Measurements from ENCODE around the gene KIAA0753. TPM values are rescaled to one million over a fixed set of nuclear protein-coding genes. Genes with fewer than 3 reads are reported as not detected.

KIAA0753 gene
- total RNA-seq, 4 donors from 2014 or later: 33.9 to 58.8 (median 40.2) TPM

DNA sequence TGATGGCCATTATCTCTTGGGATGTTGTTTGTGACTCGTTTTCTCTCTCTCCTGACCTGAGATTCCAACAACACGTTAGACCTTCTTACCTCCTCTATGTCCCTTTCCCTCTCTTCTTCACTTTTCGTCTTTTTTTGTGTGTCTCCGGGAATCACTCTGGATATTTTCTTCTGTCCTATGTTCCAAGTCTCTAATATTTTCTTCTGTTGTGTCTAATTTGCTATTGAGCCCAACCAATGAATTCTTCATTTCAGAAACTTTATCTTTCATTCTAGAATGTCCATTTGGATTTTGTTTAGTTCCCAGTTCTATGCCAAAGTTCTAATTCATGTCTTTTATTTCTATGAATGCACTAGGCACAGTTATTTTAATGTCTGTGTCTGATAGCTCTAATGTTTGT lies 57.1 kb downstream of the KIAA0753 start:
- WGBS, 2 donors (ENCODE audit: low coverage in 1 of 2): 97 to 100% methylated on average over 4 of the region's 4 CpGs
- H3K27me3 ChIP-seq: no peaks in the 10 kb centered on the region
- H3K36me3 ChIP-seq: peaks cover 5 to 82% of the 10 kb centered on the region in 2 donors
- H3K9me3 ChIP-seq: peaks cover 0 to 5% (median 0%) of the 10 kb centered on the region in 3 donors
- TF ChIP-seq POLR2A (IDR thresholded peaks at IDR 0.05): no peak
- TF ChIP-seq, protein P1, sequence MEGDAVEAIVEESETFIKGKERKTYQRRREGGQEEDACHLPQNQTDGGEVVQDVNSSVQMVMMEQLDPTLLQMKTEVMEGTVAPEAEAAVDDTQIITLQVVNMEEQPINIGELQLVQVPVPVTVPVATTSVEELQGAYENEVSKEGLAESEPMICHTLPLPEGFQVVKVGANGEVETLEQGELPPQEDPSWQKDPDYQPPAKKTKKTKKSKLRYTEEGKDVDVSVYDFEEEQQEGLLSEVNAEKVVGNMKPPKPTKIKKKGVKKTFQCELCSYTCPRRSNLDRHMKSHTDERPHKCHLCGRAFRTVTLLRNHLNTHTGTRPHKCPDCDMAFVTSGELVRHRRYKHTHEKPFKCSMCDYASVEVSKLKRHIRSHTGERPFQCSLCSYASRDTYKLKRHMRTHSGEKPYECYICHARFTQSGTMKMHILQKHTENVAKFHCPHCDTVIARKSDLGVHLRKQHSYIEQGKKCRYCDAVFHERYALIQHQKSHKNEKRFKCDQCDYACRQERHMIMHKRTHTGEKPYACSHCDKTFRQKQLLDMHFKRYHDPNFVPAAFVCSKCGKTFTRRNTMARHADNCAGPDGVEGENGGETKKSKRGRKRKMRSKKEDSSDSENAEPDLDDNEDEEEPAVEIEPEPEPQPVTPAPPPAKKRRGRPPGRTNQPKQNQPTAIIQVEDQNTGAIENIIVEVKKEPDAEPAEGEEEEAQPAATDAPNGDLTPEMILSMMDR (IDR thresholded peaks at IDR 0.05): no peak
- TF ChIP-seq POLR2AphosphoS5 (IDR thresholded peaks at IDR 0.05): no peak
- TF ChIP-seq EP300 (IDR thresholded peaks at IDR 0.05): no peak
- no peaks in the 10 kb centered on the region for H3K4me1 ChIP-seq
- no peak overlapping the region for H3K27ac ChIP-seq
- no peak for ATAC-seq
- H3K4me3 ChIP-seq: no peak overlapping the region

DNA sequence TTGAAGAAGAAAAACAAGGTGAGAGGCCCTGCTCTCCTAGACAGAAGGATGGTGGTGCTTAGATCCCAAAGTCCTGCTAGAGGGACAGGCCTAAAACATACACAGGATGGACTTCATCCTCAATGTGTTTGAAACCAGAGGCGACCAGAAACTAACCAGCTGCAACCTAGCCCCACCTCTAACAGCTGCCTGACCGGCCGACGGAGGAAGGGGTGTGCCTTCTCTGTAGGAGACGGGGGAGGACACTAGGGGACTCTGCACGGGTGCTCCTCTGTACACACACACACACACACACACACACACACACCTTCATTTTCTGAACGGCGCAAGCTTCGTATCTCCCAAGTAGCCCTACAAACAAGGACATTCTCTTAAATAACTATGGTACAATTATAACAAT lies 59.9 kb downstream of the KIAA0753 start:
- no peak for TF ChIP-seq EP300 (IDR thresholded peaks at IDR 0.05)
- TF ChIP-seq POLR2A (IDR thresholded peaks at IDR 0.05): no peak
- TF ChIP-seq, protein P1 (IDR thresholded peaks at IDR 0.05): no peak
- no peak for TF ChIP-seq POLR2AphosphoS5 (IDR thresholded peaks at IDR 0.05)
- Histone ChIP-seq H3K27me3 (no peaks in the 10 kb centered on the region), H3K4me1 (peaks cover 0 to 2% (median 0%) of the 10 kb centered on the region in 3 donors), H3K27ac (no peak overlapping the region), H3K36me3 (peaks cover 5 to 79% of the 10 kb centered on the region in 2 donors), H3K4me3 (no peak overlapping the region), H3K9me3 (no peaks in the 10 kb centered on the region)
- ATAC-seq: no peak
- 57 to 78% methylated on average over 7 to 8 of the region's 9 CpGs for WGBS, 2 donors (ENCODE audit: low coverage in 1 of 2)

- Histone ChIP-seq H3K27me3 (no peaks in the 10 kb centered on the region), H3K27ac (no peak overlapping the region), H3K4me1 (peaks cover 0 to 14% (median 5%) of the 10 kb centered on the region in 3 donors), H3K4me3 (no peak overlapping the region), H3K36me3 (peaks cover 5 to 57% of the 10 kb centered on the region in 2 donors), H3K9me3 (no peaks in the 10 kb centered on the region)
- WGBS, 2 donors (ENCODE audit: low coverage in 1 of 2): 72 to 76% methylated on average over 5 to 6 of the region's 6 CpGs
- ATAC-seq: no peak
- TF ChIP-seq, protein P1 (IDR thresholded peaks at IDR 0.05): no peak
- no peak for TF ChIP-seq POLR2AphosphoS5 (IDR thresholded peaks at IDR 0.05)
Observed at GRCh38 chr17:6578491-6578890, 62.0 kb downstream of the KIAA0753 start.

GRCh38 chr17:6577686-6578263 lies 62.7 kb downstream of the KIAA0753 start:
- Histone ChIP-seq H3K4me3 (no peak overlapping the region), H3K9me3 (no peaks in the 10 kb centered on the region), H3K36me3 (peaks cover 1 to 54% of the 10 kb centered on the region in 2 donors), H3K27ac (no peak overlapping the region), H3K27me3 (no peaks in the 10 kb centered on the region), H3K4me1 (peaks cover 0 to 14% (median 5%) of the 10 kb centered on the region in 3 donors)
- WGBS, 2 donors (ENCODE audit: low coverage in 1 of 2): 82 to 89% methylated on average over 2 to 7 of the region's 7 CpGs
- TF ChIP-seq, protein P1 (IDR thresholded peaks at IDR 0.05): no peak
- TF ChIP-seq POLR2A (IDR thresholded peaks at IDR 0.05): no peak
- no peak for TF ChIP-seq EP300 (IDR thresholded peaks at IDR 0.05)
- TF ChIP-seq POLR2AphosphoS5 (IDR thresholded peaks at IDR 0.05): no peak
- ATAC-seq: no peak

DNA sequence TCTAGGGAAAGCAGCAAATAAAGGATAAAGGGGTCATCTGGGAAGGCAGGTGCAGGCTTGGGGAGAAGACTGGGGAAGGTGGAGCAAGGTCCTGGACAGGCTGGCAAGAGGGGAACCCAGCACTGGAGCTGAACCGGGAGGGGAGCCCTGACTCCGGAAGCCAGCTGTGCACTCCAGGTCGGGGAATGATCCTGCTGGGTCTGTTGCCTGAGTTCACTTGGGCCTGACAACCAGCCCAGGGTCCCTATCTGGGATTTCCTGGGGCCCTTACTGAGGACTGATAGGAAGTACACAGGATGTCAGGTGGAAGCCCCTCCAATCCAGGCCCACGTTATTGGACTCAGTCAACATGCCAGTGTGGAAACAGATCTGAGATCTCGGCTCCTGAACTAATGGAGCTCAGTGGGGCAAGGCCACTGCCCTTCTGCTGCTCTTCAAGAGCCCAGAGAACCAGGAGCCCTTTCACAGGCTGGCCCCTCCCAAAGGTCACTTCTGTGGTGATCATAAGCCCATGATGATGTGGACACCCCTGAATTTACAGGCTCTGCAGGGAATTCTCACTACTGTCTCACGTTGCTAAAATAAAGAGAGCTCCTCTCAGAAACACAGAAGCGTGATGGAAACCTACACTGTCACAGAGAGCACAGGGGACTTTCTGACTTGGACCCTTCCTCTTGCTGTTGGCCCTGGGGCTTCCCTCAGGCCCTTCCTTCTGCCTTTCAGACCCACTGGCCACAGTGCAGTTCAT lies 64.3 kb downstream of the KIAA0753 start:
- TF ChIP-seq POLR2AphosphoS5 (IDR thresholded peaks at IDR 0.05) (no peak), EP300 (IDR thresholded peaks at IDR 0.05) (no peak), POLR2A (IDR thresholded peaks at IDR 0.05) (no peak)
- TF ChIP-seq, protein P1 (IDR thresholded peaks at IDR 0.05): no peak

More for the DNA sequence above, 64.3 kb downstream of the KIAA0753 start:
- no peak for ATAC-seq
- Histone ChIP-seq H3K4me3 (no peak overlapping the region), H3K27me3 (no peaks in the 10 kb centered on the region), H3K4me1 (peaks cover 0 to 21% (median 5%) of the 10 kb centered on the region in 3 donors), H3K36me3 (peaks cover 0 to 50% of the 10 kb centered on the region in 2 donors), H3K9me3 (no peaks in the 10 kb centered on the region), H3K27ac (no peak overlapping the region)
- 60 to 92% methylated on average over 1 to 2 of the region's 7 CpGs for WGBS, 2 donors (ENCODE audit: low coverage in 1 of 2)

All from gastroesophageal sphincter (tissue), 4 donors.